ENCODE data around the gene BCAS3. TPM values are rescaled to one million over a fixed set of nuclear protein-coding genes. Genes with fewer than 3 reads are reported as not detected.

BCAS3 gene
- total RNA-seq, 1 donor from 2014 or later: 29.6 TPM

DNA sequence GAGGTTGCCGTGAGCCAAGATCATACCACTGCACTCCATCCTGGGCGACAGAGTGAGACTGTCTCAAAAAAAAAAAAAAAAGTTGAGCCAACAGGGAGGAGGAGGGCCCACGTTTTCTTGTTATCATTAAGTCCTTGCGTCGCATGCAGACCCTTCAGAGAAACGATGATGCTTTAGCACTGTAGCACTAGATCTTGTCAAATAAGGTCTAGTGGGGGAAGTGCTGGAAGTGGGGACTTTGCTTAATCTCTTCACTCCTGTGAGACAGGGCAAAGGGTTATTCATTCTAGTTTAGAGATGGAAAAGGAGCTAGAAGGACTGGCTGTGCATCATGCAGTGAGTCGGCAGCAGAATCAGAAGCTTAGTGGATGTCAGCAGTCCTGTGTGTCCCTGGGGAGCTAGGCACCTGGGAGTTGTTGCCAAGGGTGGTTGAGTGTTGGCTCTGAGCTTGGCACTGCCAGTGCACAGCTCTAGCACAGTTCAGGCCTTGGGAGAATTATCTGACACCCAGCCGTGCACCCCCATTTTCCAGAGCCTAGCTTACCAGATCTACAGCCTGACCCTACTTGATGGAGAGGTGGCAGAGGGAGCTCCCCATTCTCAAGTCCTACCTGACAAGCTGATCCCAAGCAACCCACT is 688.5 kb downstream of the BCAS3 start:
- TF ChIP-seq, protein P1, sequence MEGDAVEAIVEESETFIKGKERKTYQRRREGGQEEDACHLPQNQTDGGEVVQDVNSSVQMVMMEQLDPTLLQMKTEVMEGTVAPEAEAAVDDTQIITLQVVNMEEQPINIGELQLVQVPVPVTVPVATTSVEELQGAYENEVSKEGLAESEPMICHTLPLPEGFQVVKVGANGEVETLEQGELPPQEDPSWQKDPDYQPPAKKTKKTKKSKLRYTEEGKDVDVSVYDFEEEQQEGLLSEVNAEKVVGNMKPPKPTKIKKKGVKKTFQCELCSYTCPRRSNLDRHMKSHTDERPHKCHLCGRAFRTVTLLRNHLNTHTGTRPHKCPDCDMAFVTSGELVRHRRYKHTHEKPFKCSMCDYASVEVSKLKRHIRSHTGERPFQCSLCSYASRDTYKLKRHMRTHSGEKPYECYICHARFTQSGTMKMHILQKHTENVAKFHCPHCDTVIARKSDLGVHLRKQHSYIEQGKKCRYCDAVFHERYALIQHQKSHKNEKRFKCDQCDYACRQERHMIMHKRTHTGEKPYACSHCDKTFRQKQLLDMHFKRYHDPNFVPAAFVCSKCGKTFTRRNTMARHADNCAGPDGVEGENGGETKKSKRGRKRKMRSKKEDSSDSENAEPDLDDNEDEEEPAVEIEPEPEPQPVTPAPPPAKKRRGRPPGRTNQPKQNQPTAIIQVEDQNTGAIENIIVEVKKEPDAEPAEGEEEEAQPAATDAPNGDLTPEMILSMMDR (IDR thresholded peaks at IDR 0.05): no peak
- Histone ChIP-seq H3K36me3 (no peaks in the 10 kb centered on the region), H3K9me3 (no peaks in the 10 kb centered on the region), H3K27ac (no peak overlapping the region), H3K4me1 (no peaks in the 10 kb centered on the region), H3K27me3 (ENCODE audit: low read depth) (no peaks in the 10 kb centered on the region), H3K4me3 (no peak overlapping the region)
- ATAC-seq: no peak
- intact Hi-C loops (cut with DNase I): no loop called here
- peak; percentile 6 for DNase-seq

DNA sequence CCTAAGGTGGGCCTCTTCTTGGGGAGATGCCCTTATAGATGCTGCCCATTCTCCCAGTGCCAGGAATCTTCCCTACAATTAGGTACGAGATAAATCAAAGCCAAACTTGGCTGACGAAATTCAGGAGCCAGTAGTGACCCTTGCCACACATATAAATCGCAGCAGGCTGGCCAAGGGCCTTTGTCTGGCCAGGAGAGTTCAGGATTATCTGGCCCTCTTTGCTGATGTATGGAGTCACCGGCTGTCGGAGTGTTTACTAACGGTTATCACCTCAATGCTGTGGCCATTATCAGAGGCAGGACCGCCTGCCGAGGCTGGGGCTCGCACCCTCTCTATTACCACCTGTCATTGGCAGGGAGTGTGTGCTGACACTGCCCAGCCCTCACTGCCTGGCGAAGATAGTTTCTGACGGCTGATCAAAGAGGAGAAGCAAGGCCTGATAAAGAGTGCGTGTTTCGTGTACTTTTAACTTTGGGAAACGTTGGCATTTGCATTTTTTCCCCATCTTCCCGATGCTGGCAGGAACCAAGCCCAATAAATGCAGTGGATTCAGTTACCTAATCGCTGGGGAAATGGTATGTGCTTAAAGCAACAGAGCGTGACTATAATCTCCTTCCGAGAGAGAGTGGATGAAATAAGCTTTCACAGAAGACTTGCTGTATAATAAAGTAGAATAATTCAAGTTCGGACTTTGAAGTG is 689.2 kb downstream of the BCAS3 start:
- Histone ChIP-seq H3K4me3 (no peak overlapping the region), H3K27me3 (ENCODE audit: low read depth) (no peaks in the 10 kb centered on the region), H3K9me3 (no peaks in the 10 kb centered on the region), H3K36me3 (no peaks in the 10 kb centered on the region), H3K27ac (no peak overlapping the region), H3K4me1 (no peaks in the 10 kb centered on the region)
- ATAC-seq (no peak), DNase-seq (no peak)
- intact Hi-C loops (cut with DNase I): no loop called here
- TF ChIP-seq, protein P1 (IDR thresholded peaks at IDR 0.05): no peak

DNA sequence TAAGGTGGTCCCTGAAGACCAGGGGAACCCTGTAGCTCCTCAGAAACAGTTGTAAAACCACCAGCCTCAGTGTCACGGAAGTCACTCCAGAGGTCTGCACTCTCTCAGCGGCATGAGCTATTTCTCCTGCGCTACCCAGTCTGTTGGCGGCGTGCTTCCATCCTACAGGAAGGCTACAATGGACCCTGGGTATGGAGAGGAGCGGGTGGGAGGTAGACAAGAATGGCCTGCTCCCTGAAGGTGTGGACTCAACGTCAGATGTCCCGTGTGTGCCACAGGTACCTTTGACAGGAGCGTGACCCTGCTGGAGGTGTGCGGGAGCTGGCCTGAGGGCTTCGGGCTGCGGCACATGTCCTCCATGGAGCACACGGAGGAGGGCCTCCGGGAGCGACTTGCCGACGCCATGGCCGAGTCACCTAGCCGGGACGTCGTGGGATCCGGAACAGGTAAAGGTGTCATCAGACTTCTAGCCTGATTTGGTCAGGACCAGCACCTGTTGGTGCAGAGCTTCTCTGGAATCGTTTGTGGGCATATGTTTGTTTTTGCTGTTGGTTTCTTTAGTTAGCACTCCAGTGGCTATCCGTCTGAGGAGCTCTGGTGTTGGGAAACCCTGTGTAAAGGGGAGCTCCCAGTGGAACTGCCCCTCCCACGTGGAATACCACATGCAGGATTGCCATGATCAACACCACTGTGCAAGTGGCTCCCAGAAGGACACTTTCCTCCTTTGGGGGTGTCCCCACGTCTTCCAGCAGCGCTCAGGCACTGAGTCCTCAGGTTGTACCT is 690.6 kb downstream of the BCAS3 start:
- ATAC-seq (no peak), DNase-seq (no peak)
- Histone ChIP-seq H3K4me3 (no peak overlapping the region), H3K4me1 (no peaks in the 10 kb centered on the region), H3K27ac (no peak overlapping the region), H3K36me3 (no peaks in the 10 kb centered on the region), H3K9me3 (no peaks in the 10 kb centered on the region), H3K27me3 (ENCODE audit: low read depth) (no peaks in the 10 kb centered on the region)
- intact Hi-C loops (cut with DNase I): no loop called here
- TF ChIP-seq, protein P1 (IDR thresholded peaks at IDR 0.05): no peak

DNA sequence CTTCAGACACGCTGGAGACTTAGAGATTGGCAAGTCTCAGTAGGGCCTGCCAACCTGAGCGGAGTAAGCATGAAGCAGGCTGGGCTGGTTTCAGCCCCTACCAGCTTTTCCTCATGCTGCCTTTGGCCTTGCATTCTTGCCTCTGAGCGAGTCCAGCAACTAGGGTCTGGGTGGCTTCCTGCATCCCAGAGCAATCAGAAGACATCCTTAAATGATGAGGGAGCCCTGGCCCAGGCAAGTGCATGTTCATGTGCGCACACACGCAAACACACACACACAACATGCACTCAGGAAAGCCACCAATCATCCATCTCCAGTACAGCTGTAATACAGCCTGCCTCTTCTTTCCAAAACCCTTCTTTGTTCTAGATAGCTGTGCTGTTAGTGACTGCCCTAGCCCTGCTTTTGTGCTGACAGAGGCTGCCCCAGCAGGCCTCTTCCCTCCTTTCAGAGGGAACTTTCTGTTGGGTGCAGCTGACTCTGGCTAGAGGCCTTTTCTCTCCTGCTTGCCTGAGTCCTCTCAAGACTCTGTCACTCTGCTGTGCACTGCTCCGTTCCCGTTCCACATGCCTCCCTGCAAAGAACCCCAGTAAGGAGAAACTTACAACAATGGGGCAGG is 691.3 kb downstream of the BCAS3 start:
- no peaks in the 10 kb centered on the region for H3K36me3 ChIP-seq
- H3K27ac ChIP-seq: no peak overlapping the region
- TF ChIP-seq, protein P1 (IDR thresholded peaks at IDR 0.05): no peak
- no peak overlapping the region for H3K4me3 ChIP-seq
- intact Hi-C loops (cut with DNase I): no loop called here
- no peaks in the 10 kb centered on the region for H3K4me1 ChIP-seq
- no peaks in the 10 kb centered on the region for H3K9me3 ChIP-seq
- no peaks in the 10 kb centered on the region for H3K27me3 ChIP-seq (ENCODE audit: low read depth)
- ATAC-seq (no peak), DNase-seq (no peak)

DNA sequence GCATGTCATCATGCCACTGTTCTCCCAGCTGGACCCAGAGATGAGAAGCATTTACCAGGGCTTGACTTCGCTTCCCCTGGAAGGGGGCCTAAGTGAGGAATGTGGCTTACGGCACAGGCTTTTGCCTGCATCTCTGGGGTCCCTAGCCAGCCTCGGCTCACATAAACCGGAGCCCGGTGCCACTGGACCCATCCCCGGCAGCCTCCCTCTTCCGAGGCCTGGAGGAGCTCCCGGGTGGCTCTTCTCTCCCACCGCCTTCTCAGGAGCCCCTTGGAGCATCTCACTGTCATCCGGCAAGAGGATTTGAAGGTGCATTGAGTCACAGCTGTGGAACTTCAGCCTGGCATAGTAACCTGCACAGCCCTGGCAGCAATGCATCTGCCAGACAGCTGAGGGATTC is 692.1 kb downstream of the BCAS3 start:
- TF ChIP-seq, protein P1 (IDR thresholded peaks at IDR 0.05): no peak
- ATAC-seq (no peak), DNase-seq (no peak)
- no peaks in the 10 kb centered on the region for H3K27me3 ChIP-seq (ENCODE audit: low read depth)
- H3K9me3 ChIP-seq: no peaks in the 10 kb centered on the region
- H3K4me3 ChIP-seq: no peak overlapping the region
- no peak overlapping the region for H3K27ac ChIP-seq
- H3K36me3 ChIP-seq: no peaks in the 10 kb centered on the region
- intact Hi-C loops (cut with DNase I): no loop called here
- H3K4me1 ChIP-seq: no peaks in the 10 kb centered on the region
